ENCODE measurements around the gene FAM120A. TPM values are rescaled to one million over a fixed set of nuclear protein-coding genes. Genes with fewer than 3 reads are reported as not detected.
A peak's percentile ranks its signal among the peaks of the same experiment; 100 is the strongest.

The FAM120A gene
- polyA plus RNA-seq, 4 donors, result 36.2 to 85.8 (median 65.6) TPM

- Histone ChIP-seq H3K4me1 (ENCODE audit: control insufficient read depth in 3 of 3, insufficient read depth in 2 of 3, low read depth in 1 of 3, low read length in 2 of 3) (peaks cover 16 to 40% (median 40%) of the 10 kb centered on the region in 3 donors), H3K27ac (ENCODE audit: low read depth in 1 of 3, low read length in 2 of 3) (no peak overlapping the region), H3K27me3 (ENCODE audit: control insufficient read depth in 3 of 3, insufficient read depth in 3 of 3, low read length in 3 of 3) (no peaks in the 10 kb centered on the region), H3K36me3 (ENCODE audit: control insufficient read depth in 3 of 3, insufficient read depth in 2 of 3, low read depth in 1 of 3, low read length in 3 of 3) (peaks cover 0 to 7% (median 0%) of the 10 kb centered on the region in 3 donors), H3K4me3 (ENCODE audit: low read depth in 1 of 3, low read length in 3 of 3) (no peak overlapping the region), H3K9me3 (ENCODE audit: control insufficient read depth in 2 of 2, insufficient read depth in 1 of 2, low read depth in 1 of 2, low read length in 1 of 2) (no peaks in the 10 kb centered on the region)
- no peak for FAIRE-seq
- DNase-seq, result no peak
- WGBS, 3 donors, result 66 to 72% (median 66%) methylated on average over 2 of the region's 2 CpGs
These were observed 10.3 kb downstream of the FAM120A start for GRCh38 chr9:93461821-93462220.

GRCh38 chr9:93463638-93464248, 12.3 kb downstream of the FAM120A start:
- no peak for FAIRE-seq
- WGBS, 3 donors, result 73 to 87% (median 81%) methylated on average over 4 of the region's 4 CpGs
- H3K27ac ChIP-seq (ENCODE audit: low read depth in 1 of 3, low read length in 2 of 3), result peak overlapping the region in 1 of 3 donors; percentile 41

GRCh38 chr9:93464395-93464794, 12.9 kb downstream of the FAM120A start:
- DNase-seq, result peak; percentile 27 to 46
- no peaks in the 10 kb centered on the region for H3K27me3 ChIP-seq (ENCODE audit: control insufficient read depth in 3 of 3, insufficient read depth in 3 of 3, low read length in 3 of 3)
- peaks cover 14 to 37% (median 37%) of the 10 kb centered on the region in 3 donors for H3K4me1 ChIP-seq (ENCODE audit: control insufficient read depth in 3 of 3, insufficient read depth in 2 of 3, low read depth in 1 of 3, low read length in 2 of 3)
- no peak overlapping the region for H3K4me3 ChIP-seq (ENCODE audit: low read depth in 1 of 3, low read length in 3 of 3)
- 38 to 51% (median 43%) methylated on average over 3 of the region's 3 CpGs for WGBS, 3 donors
- no peaks in the 10 kb centered on the region for H3K9me3 ChIP-seq (ENCODE audit: control insufficient read depth in 2 of 2, insufficient read depth in 1 of 2, low read depth in 1 of 2, low read length in 1 of 2)
- H3K36me3 ChIP-seq (ENCODE audit: control insufficient read depth in 3 of 3, insufficient read depth in 2 of 3, low read depth in 1 of 3, low read length in 3 of 3), result peaks cover 0 to 5% (median 0%) of the 10 kb centered on the region in 3 donors
- H3K27ac ChIP-seq (ENCODE audit: low read depth in 1 of 3, low read length in 2 of 3), result peak overlapping the region in 2 of 3 donors; percentile 8 to 50
- FAIRE-seq, result no peak

More at GRCh38 chr9:93463638-93464248, 12.3 kb downstream of the FAM120A start:
- no peak overlapping the region for H3K4me3 ChIP-seq (ENCODE audit: low read depth in 1 of 3, low read length in 3 of 3)
- peaks cover 17 to 39% (median 36%) of the 10 kb centered on the region in 3 donors for H3K4me1 ChIP-seq (ENCODE audit: control insufficient read depth in 3 of 3, insufficient read depth in 2 of 3, low read depth in 1 of 3, low read length in 2 of 3)
- no peaks in the 10 kb centered on the region for H3K9me3 ChIP-seq (ENCODE audit: control insufficient read depth in 2 of 2, insufficient read depth in 1 of 2, low read depth in 1 of 2, low read length in 1 of 2)
- no peaks in the 10 kb centered on the region for H3K27me3 ChIP-seq (ENCODE audit: control insufficient read depth in 3 of 3, insufficient read depth in 3 of 3, low read length in 3 of 3)
- H3K36me3 ChIP-seq (ENCODE audit: control insufficient read depth in 3 of 3, insufficient read depth in 2 of 3, low read depth in 1 of 3, low read length in 3 of 3), result peaks cover 0 to 5% (median 0%) of the 10 kb centered on the region in 3 donors
- DNase-seq, result no peak

- Histone ChIP-seq H3K4me1 (ENCODE audit: control insufficient read depth in 3 of 3, insufficient read depth in 2 of 3, low read depth in 1 of 3, low read length in 2 of 3) (peaks cover 14 to 40% (median 37%) of the 10 kb centered on the region in 3 donors), H3K27ac (ENCODE audit: low read depth in 1 of 3, low read length in 2 of 3) (peak overlapping the region in 2 of 3 donors; percentile 8 to 29), H3K9me3 (ENCODE audit: control insufficient read depth in 2 of 2, insufficient read depth in 1 of 2, low read depth in 1 of 2, low read length in 1 of 2) (no peaks in the 10 kb centered on the region), H3K36me3 (ENCODE audit: control insufficient read depth in 3 of 3, insufficient read depth in 2 of 3, low read depth in 1 of 3, low read length in 3 of 3) (peaks cover 0 to 3% (median 0%) of the 10 kb centered on the region in 3 donors), H3K27me3 (ENCODE audit: control insufficient read depth in 3 of 3, insufficient read depth in 3 of 3, low read length in 3 of 3) (no peaks in the 10 kb centered on the region), H3K4me3 (ENCODE audit: low read depth in 1 of 3, low read length in 3 of 3) (no peak overlapping the region)
- FAIRE-seq (no peak), DNase-seq (no peak)
- WGBS, 3 donors, result 70 to 81% (median 71%) methylated on average over 2 of the region's 2 CpGs
These were observed 13.4 kb downstream of the FAM120A start for GRCh38 chr9:93464876-93465275.

GRCh38 chr9:93465855-93466254, 14.4 kb downstream of the FAM120A start:
- Histone ChIP-seq H3K9me3 (ENCODE audit: control insufficient read depth in 2 of 2, insufficient read depth in 1 of 2, low read depth in 1 of 2, low read length in 1 of 2) (no peaks in the 10 kb centered on the region), H3K4me3 (ENCODE audit: low read depth in 1 of 3, low read length in 3 of 3) (peak overlapping the region in 1 of 3 donors; percentile 10), H3K27me3 (ENCODE audit: control insufficient read depth in 3 of 3, insufficient read depth in 3 of 3, low read length in 3 of 3) (no peaks in the 10 kb centered on the region), H3K4me1 (ENCODE audit: control insufficient read depth in 3 of 3, insufficient read depth in 2 of 3, low read depth in 1 of 3, low read length in 2 of 3) (peaks cover 16 to 50% (median 42%) of the 10 kb centered on the region in 3 donors), H3K36me3 (ENCODE audit: control insufficient read depth in 3 of 3, insufficient read depth in 2 of 3, low read depth in 1 of 3, low read length in 3 of 3) (peaks cover 0 to 3% (median 0%) of the 10 kb centered on the region in 3 donors), H3K27ac (ENCODE audit: low read depth in 1 of 3, low read length in 2 of 3) (peak overlapping the region; percentile 71 to 93 (median 81))
- WGBS, 3 donors, result 38 to 79% (median 62%) methylated on average over 6 of the region's 6 CpGs
- FAIRE-seq, result no peak
- peak; percentile 28 to 71 for DNase-seq

GRCh38 chr9:93466416-93467061, 15.1 kb downstream of the FAM120A start:
- WGBS, 3 donors, result 21 to 53% (median 31%) methylated on average over 7 of the region's 7 CpGs
- peak overlapping the region; percentile 48 to 93 (median 79) for H3K27ac ChIP-seq (ENCODE audit: low read depth in 1 of 3, low read length in 2 of 3)
- peaks cover 0 to 3% (median 0%) of the 10 kb centered on the region in 3 donors for H3K36me3 ChIP-seq (ENCODE audit: control insufficient read depth in 3 of 3, insufficient read depth in 2 of 3, low read depth in 1 of 3, low read length in 3 of 3)
- peaks cover 21 to 56% (median 42%) of the 10 kb centered on the region in 3 donors for H3K4me1 ChIP-seq (ENCODE audit: control insufficient read depth in 3 of 3, insufficient read depth in 2 of 3, low read depth in 1 of 3, low read length in 2 of 3)
- H3K4me3 ChIP-seq (ENCODE audit: low read depth in 1 of 3, low read length in 3 of 3), result no peak overlapping the region
- FAIRE-seq, result no peak
- H3K9me3 ChIP-seq (ENCODE audit: control insufficient read depth in 2 of 2, insufficient read depth in 1 of 2, low read depth in 1 of 2, low read length in 1 of 2), result no peaks in the 10 kb centered on the region
- DNase-seq, result peak in 1 of 2 donors; percentile 35
- H3K27me3 ChIP-seq (ENCODE audit: control insufficient read depth in 3 of 3, insufficient read depth in 3 of 3, low read length in 3 of 3), result no peaks in the 10 kb centered on the region

- peak in 1 of 2 donors; percentile 43 for DNase-seq
- no peak overlapping the region for H3K4me3 ChIP-seq (ENCODE audit: low read depth in 1 of 3, low read length in 3 of 3)
- peaks cover 0 to 3% (median 0%) of the 10 kb centered on the region in 3 donors for H3K36me3 ChIP-seq (ENCODE audit: control insufficient read depth in 3 of 3, insufficient read depth in 2 of 3, low read depth in 1 of 3, low read length in 3 of 3)
- WGBS, 3 donors, result 8 to 26% (median 19%) methylated on average over 3 of the region's 3 CpGs
- H3K27ac ChIP-seq (ENCODE audit: low read depth in 1 of 3, low read length in 2 of 3), result peak overlapping the region in 2 of 3 donors; percentile 79 to 93
- H3K27me3 ChIP-seq (ENCODE audit: control insufficient read depth in 3 of 3, insufficient read depth in 3 of 3, low read length in 3 of 3), result no peaks in the 10 kb centered on the region
- peaks cover 19 to 56% (median 42%) of the 10 kb centered on the region in 3 donors for H3K4me1 ChIP-seq (ENCODE audit: control insufficient read depth in 3 of 3, insufficient read depth in 2 of 3, low read depth in 1 of 3, low read length in 2 of 3)
- FAIRE-seq, result no peak
- no peaks in the 10 kb centered on the region for H3K9me3 ChIP-seq (ENCODE audit: control insufficient read depth in 2 of 2, insufficient read depth in 1 of 2, low read depth in 1 of 2, low read length in 1 of 2)
These were observed 15.6 kb downstream of the FAM120A start for GRCh38 chr9:93467062-93467416.

- FAIRE-seq (no peak), DNase-seq (peak; percentile 46 to 65)
- H3K9me3 ChIP-seq (ENCODE audit: control insufficient read depth in 2 of 2, insufficient read depth in 1 of 2, low read depth in 1 of 2, low read length in 1 of 2), result no peaks in the 10 kb centered on the region
- peak overlapping the region; percentile 13 to 93 (median 50) for H3K27ac ChIP-seq (ENCODE audit: low read depth in 1 of 3, low read length in 2 of 3)
- peaks cover 0 to 3% (median 2%) of the 10 kb centered on the region in 3 donors for H3K36me3 ChIP-seq (ENCODE audit: control insufficient read depth in 3 of 3, insufficient read depth in 2 of 3, low read depth in 1 of 3, low read length in 3 of 3)
- no peaks in the 10 kb centered on the region for H3K27me3 ChIP-seq (ENCODE audit: control insufficient read depth in 3 of 3, insufficient read depth in 3 of 3, low read length in 3 of 3)
- no peak overlapping the region for H3K4me3 ChIP-seq (ENCODE audit: low read depth in 1 of 3, low read length in 3 of 3)
- WGBS, 3 donors, result 27 to 55% (median 40%) methylated on average over 3 of the region's 3 CpGs
- peaks cover 19 to 58% (median 42%) of the 10 kb centered on the region in 3 donors for H3K4me1 ChIP-seq (ENCODE audit: control insufficient read depth in 3 of 3, insufficient read depth in 2 of 3, low read depth in 1 of 3, low read length in 2 of 3)
These were observed 16.0 kb downstream of the FAM120A start for GRCh38 chr9:93467462-93467861.

All from small intestine (tissue), 7 donors.